COR-L47 (cell line): ENCODE results near the gene OR52J3.

Experiments used
- DNase-seq: peaks from one replicate; lab custom pipeline; 2025; lab: John Stamatoyannopoulos, UW

OR52J3 gene

DNA sequence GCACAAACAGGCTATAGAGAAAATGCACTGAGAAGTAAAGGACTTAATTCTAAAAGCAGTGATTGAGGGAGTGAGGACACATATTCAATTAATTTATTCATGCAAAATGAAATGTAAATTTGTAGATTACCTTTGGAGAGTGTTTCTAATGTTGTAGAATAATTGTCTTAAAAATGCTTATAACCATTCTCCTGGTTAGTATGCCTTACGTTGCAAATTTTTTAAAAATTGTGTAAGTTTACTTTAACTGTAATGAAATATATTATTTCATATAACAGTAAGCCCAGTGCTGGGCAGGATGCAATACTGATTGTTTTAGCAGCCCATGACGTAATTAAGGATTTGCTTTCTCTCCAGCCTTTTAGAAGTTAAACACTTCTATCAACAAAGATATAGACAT lies 49.7 kb downstream of the OR52J3 start:
- no peak for DNase-seq
